Measurements from ENCODE around the gene KYNU. TPM values are rescaled to one million over a fixed set of nuclear protein-coding genes. Genes with fewer than 3 reads are reported as not detected.
A peak's percentile ranks its signal among the peaks of the same experiment; 100 is the strongest.
"Not testable (repeated sequence)": the region's sequence is repeated elsewhere in the genome, so short reads cannot be mapped to it uniquely, and the experiment has no call there.

Gene KYNU
- total RNA-seq, 1 donor from 2014 or later: 1.3 TPM

DNA sequence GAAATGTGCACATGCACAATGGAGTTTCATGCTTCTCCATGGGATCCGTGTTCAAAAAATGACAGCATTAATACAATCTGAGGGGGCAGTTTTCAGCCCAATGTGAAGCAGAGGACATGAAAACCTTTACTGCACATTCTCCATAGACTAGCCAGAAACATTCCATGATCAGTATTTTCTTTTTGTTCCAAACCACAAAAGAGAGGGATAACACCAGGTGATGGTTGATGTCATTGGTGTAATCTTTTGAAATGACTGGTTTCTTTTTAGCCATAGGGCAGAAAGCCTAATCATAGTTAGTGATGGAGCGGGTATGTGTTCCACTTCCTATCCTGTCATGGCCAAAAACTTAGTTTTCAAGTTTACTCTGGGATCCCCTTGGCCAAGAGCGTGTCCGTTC, 1.8 kb upstream of the KYNU start:
- H3K4me3 ChIP-seq (ENCODE audit: low read depth, low read length): no peak overlapping the region
- no peak for DNase-seq (ENCODE audit: low read depth)
- TF ChIP-seq, protein P1, sequence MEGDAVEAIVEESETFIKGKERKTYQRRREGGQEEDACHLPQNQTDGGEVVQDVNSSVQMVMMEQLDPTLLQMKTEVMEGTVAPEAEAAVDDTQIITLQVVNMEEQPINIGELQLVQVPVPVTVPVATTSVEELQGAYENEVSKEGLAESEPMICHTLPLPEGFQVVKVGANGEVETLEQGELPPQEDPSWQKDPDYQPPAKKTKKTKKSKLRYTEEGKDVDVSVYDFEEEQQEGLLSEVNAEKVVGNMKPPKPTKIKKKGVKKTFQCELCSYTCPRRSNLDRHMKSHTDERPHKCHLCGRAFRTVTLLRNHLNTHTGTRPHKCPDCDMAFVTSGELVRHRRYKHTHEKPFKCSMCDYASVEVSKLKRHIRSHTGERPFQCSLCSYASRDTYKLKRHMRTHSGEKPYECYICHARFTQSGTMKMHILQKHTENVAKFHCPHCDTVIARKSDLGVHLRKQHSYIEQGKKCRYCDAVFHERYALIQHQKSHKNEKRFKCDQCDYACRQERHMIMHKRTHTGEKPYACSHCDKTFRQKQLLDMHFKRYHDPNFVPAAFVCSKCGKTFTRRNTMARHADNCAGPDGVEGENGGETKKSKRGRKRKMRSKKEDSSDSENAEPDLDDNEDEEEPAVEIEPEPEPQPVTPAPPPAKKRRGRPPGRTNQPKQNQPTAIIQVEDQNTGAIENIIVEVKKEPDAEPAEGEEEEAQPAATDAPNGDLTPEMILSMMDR (conservative IDR thresholded peaks at IDR 0.05; ENCODE audit: low read depth, low read length): no peak

DNA sequence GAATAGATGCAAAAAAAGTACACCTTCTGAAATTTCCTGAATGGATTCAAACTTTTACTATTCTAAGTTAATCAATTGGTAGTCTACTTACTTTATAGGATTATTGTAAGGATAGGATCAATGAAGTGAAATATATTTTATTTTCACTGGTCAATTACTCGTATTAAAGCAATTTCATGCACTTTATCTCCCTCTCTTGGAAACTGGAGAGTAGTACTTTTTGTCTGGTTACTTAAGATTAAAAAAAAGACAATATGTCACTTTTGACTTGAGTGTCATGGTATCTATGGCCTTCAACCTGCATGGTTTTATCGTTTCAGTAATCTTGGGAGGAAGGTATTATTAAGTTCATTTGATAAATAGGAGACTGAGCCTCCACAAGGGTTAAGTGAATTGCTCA, 1.0 kb upstream of the KYNU start:
- no peak overlapping the region for H3K4me3 ChIP-seq (ENCODE audit: low read depth, low read length)
- DNase-seq (ENCODE audit: low read depth): no peak
- TF ChIP-seq, protein P1 (conservative IDR thresholded peaks at IDR 0.05; ENCODE audit: low read depth, low read length): peak; percentile 38

DNA sequence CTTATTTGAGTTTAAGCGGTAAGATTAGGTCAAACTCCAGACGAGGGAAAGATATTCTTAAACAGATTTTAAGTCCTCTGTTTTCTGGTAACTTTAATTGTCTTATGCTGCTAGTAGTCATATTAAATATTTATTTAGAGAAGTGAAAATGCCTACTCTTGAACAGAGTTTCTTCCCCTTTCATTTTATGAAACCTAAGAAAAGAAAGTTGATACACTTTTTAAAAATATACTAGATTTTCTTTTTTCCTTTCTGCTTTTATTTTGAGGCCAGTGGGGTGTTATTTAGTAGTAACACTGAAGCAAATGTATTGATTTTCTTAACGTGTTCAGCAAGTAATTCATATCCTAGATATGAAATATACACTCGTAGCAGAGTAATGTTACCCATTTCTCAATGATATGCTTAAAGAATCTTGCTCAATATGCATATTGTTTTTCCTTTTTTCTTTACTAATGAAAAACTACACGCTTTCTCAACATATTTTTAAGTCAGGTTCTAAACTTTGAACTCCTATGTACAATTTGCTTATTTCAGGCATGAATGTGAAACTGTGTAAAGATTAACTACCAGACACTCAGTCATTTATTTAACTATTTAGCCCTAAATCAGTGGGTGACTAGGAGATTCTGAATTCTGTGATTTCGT, 691 bp downstream of the KYNU start:
- H3K4me3 ChIP-seq (ENCODE audit: low read depth, low read length): peak overlapping the region; percentile 44
- DNase-seq (ENCODE audit: low read depth): no peak
- TF ChIP-seq, protein P1 (conservative IDR thresholded peaks at IDR 0.05; ENCODE audit: low read depth, low read length): no peak

DNA sequence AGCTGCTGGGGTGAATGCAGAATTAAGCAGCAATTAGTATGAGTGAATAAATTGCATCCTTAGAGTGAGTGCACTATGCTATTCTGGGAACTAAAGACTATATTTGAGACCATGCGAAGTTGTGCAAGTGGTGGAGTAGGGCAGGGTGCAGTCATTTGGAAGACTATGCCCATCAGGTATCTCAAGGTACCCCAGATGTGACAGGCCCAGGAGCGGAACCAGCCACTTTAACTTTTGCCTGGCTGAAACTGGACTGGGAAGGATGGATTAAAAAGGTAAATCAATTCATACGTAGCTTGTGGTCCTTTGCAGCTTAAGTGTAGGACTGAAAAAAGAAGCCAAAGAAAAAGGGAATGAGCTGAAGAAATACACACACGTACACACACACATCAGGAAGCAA, 1.7 kb downstream of the KYNU start:
- DNase-seq (ENCODE audit: low read depth): no peak
- TF ChIP-seq, protein P1 (conservative IDR thresholded peaks at IDR 0.05; ENCODE audit: low read depth, low read length): no peak
- H3K4me3 ChIP-seq (ENCODE audit: low read depth, low read length): no peak overlapping the region

DNA sequence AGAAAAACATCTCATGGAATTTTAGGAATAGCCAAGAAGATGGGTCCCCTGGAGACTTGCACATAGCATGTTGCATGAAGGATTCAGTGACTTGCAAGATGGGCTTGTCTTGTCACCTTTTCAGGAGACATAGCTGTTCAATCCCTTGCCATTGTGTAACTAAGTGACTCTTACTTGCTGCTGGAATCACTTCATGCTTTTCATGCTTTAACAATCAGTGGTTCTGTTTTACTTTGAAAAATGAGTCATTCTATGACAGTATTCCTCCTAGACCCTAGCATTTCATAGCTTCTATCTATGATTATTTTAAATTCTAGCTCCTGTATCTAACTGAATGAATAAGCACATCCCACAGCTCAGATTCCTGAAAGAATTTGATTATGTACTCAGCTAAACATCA, 2.8 kb downstream of the KYNU start:
- DNase-seq (ENCODE audit: low read depth): peak; percentile 68
- TF ChIP-seq, protein P1 (conservative IDR thresholded peaks at IDR 0.05; ENCODE audit: low read depth, low read length): no peak
- H3K4me3 ChIP-seq (ENCODE audit: low read depth, low read length): no peak overlapping the region

DNA sequence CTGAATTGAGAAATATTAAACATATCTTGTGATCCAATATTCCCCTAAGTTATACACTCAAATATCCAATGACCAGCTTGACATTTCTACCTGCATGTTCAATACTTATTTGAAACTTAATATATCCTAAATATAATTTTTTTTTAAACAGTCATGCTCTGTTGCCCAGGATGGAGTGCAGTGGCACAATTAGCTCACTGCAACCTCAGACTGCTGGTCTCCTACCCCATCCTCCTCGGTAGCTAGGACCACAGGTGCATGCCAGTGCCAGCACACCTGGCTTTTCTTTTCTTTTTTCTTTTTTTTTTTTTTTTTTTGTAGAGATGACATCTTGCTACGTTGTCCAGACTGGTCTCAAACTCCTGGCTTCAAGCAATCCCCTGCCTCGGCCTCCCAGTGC, 4.2 kb downstream of the KYNU start:
- no peak for DNase-seq (ENCODE audit: low read depth)
- TF ChIP-seq, protein P1 (conservative IDR thresholded peaks at IDR 0.05; ENCODE audit: low read depth, low read length): no peak
- H3K4me3 ChIP-seq (ENCODE audit: low read depth, low read length): no peak overlapping the region

DNA sequence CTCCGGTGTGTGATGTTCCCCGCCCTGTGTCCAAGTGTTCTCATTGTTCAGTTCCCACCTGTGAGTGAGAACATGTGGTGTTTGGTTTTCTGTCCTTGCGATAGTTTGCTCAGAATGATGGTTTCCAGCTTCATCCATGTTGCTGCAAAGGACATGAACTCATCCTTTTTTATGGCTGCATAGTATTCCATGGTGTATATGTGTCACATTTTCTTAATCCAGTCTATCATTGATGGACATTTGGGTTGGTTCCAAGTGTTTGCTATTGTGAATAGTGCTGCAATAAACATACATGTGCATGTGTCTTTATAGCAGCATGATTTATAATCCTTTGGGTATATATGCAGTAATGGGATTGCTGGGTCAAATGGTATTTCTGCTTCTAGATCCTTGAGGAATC, 5.0 kb downstream of the KYNU start:
- DNase-seq (ENCODE audit: low read depth): not testable (repeated sequence)

More for the DNA sequence above, 5.0 kb downstream of the KYNU start:
- not testable (repeated sequence) for H3K4me3 ChIP-seq (ENCODE audit: low read depth, low read length)

All from epithelial cell of proximal tubule (primary cell).